H1 (cell line): ENCODE measurements around the gene RETREG3. TPM values are rescaled to one million over a fixed set of nuclear protein-coding genes. Genes with fewer than 3 reads are reported as not detected.

Experiments used
- NANOG ChIP-seq: IDR thresholded peaks from 2 replicates; pipeline ENCODE4 v1.6.1; 2011; ENCODE audit warnings: low read length, low read depth, mild to moderate bottlenecking, inconsistent platforms; ENCODE audit not compliant: insufficient read depth, poor library complexity, severe bottlenecking
- POLR2AphosphoS5 ChIP-seq: IDR thresholded peaks from 2 replicates; pipeline ENCODE4 v1.6.1; 2011; ENCODE audit warnings: low read depth, low read length
- POU5F1 ChIP-seq: IDR thresholded peaks from 2 replicates; pipeline ENCODE4 v1.6.1; 2011; ENCODE audit warnings: low read depth, mild to moderate bottlenecking, low read length, moderate library complexity
- SP2 ChIP-seq: IDR thresholded peaks from 2 replicates; pipeline ENCODE4 v1.6.1; 2012; ENCODE audit warnings: mild to moderate bottlenecking, low read length, inconsistent platforms
- polyA plus RNA-seq, 7 experiments: library from polyadenylated mRNA; depleted of rRNA in 3 of 7; stranded (reverse) in 5 of 7; unstranded in 2 of 7; fragments of >200 nt in 5 of 7; fragments of 200-250 nt in 2 of 7; gene quantifications; 1 replicate in 5 of 7; 2 replicates in 1 of 7; 4 replicates in 1 of 7; pipeline versions ENCODE4 v1.2.1 to v1.2.3, GENCODE V29; 2011 to 2013; ENCODE audit warnings: missing spikeins in 2 of 7, mixed read lengths in 2 of 7
- total RNA-seq: library from RNA; stranded (reverse); fragmentation: NEBNext Ultra II Directional; extraction: Animal tissue kit (Norgen Biotek cat#: 25700); gene quantifications from 2 replicates; pipeline ENCODE4 v1.2.1, GENCODE V29; 2021

The RETREG3 gene
- total and polyA plus RNA-seq, 2 of the 8 experiments (the other 6 are each of a cell fraction or from before 2014, with no cell fraction given) = 23.7 to 42.6 TPM

- TF ChIP-seq NANOG = no peak
- 0 out of 2 replicates have a peak, but pooled peaks have one; percentile 67 for TF ChIP-seq POLR2AphosphoS5
- no peak for TF ChIP-seq SP2
- TF ChIP-seq POU5F1 = no peak
- TF ChIP-seq, all 59 proteins: peak for 14
These were observed 60.9 kb downstream of the RETREG3 start (continued) for GRCh38 chr17:42548070-42548837.
